Lower leg skin (tissue), 4 donors: ENCODE measurements around the gene DIAPH1. TPM values are rescaled to one million over a fixed set of nuclear protein-coding genes. Genes with fewer than 3 reads are reported as not detected.

Experiments
- DNase-seq, 2 donors: peaks; one replicate each; pipeline ENCODE4 v3.0.0-alpha.2; 2019; ENCODE audit warnings: low spot score in 2 of 2
- H3K4me3 ChIP-seq: fragments of 200-600 bp; sonication (generic); 2 replicates; pipeline ENCODE4 v1.5.1; 2017; ENCODE audit warnings: mild to moderate bottlenecking, low read depth; ENCODE audit not compliant: poor library complexity, severe bottlenecking
- CTCF ChIP-seq, 3 donors: fragments of 450-650 bp; IDR thresholded peaks; one replicate each; pipeline ENCODE4 v1.5.1; 2016; ENCODE audit warnings: antibody characterized with exemption in 3 of 3, mild to moderate bottlenecking in 3 of 3, moderate library complexity in 2 of 3
- POLR2A ChIP-seq, 2 donors: fragments of 450-650 bp; IDR thresholded peaks; one replicate each; pipeline ENCODE4 v1.6.1; 2016 to 2017; ENCODE audit warnings: antibody characterized with exemption in 2 of 2, mild to moderate bottlenecking in 1 of 2, moderate library complexity in 1 of 2
- WGBS, 2 donors: methylation state at CpG; one replicate each; pipeline ENCODE4 v1.1.5; 2018; 5-methylcytosine and 5-hydroxymethylcytosine counted together
- intact Hi-C: fragments of 100-400 bp; cut with DNase I; formaldehyde crosslinking; loops from one replicate; pipeline ENCODE4 v1.15.0; 2023; ENCODE audit warnings: low total_unique reads
- total RNA-seq, 4 donors: library from RNA; depleted of rRNA; stranded (reverse); fragments of >200 nt; gene quantifications; one replicate each; pipeline ENCODE4 v1.1.0, GENCODE V29; 2016

The DIAPH1 gene
- total RNA-seq, 4 donors from 2014 or later: 64.9 to 101 (median 88.7) TPM

GRCh38 chr5:141512390-141512910 is 106.3 kb downstream of the DIAPH1 start:
- TF ChIP-seq CTCF (IDR thresholded peaks at IDR 0.05) (peak in 1 of 3 donors; percentile 56), POLR2A (IDR thresholded peaks at IDR 0.05) (no peak)
- DNase-seq: peak; percentile 83 to 97
- intact Hi-C loops: no loop called here
- H3K4me3 ChIP-seq: peak overlapping the region; percentile 34
- 10 to 22% methylated on average over 28 of the region's 28 CpGs for WGBS, 2 donors

GRCh38 chr5:141511771-141512325 is 107.0 kb downstream of the DIAPH1 start:
- TF ChIP-seq CTCF (IDR thresholded peaks at IDR 0.05) (no peak), POLR2A (IDR thresholded peaks at IDR 0.05) (no peak)
- no peak for DNase-seq
- intact Hi-C loops: no loop called here
- WGBS, 2 donors: 66 to 69% methylated on average over 4 of the region's 4 CpGs
- no peak overlapping the region for H3K4me3 ChIP-seq

- intact Hi-C loops: no loop called here
- TF ChIP-seq CTCF (IDR thresholded peaks at IDR 0.05) (no peak), POLR2A (IDR thresholded peaks at IDR 0.05) (no peak)
- WGBS, 2 donors: 90 to 94% methylated on average over 12 to 14 of the region's 14 CpGs
- H3K4me3 ChIP-seq: no peak overlapping the region
- DNase-seq: peak in 1 of 2 donors; percentile 79
These were observed 107.8 kb downstream of the DIAPH1 start for GRCh38 chr5:141510850-141511601.

GRCh38 chr5:141510160-141510559 is 108.6 kb downstream of the DIAPH1 start:
- WGBS, 2 donors: 74 to 80% methylated on average over 9 of the region's 9 CpGs
- DNase-seq: no peak
- TF ChIP-seq CTCF (IDR thresholded peaks at IDR 0.05): no peak
- TF ChIP-seq POLR2A (IDR thresholded peaks at IDR 0.05): no peak
- intact Hi-C loops: no loop called here
- no peak overlapping the region for H3K4me3 ChIP-seq

GRCh38 chr5:141508798-141509611 is 109.8 kb downstream of the DIAPH1 start:
- TF ChIP-seq CTCF (IDR thresholded peaks at IDR 0.05): no peak
- peak; percentile 66 to 93 for DNase-seq
- intact Hi-C loops: no loop called here
- WGBS, 2 donors: 38 to 49% methylated on average over 23 of the region's 23 CpGs
- H3K4me3 ChIP-seq: no peak overlapping the region
